Mesenchymal stem cell (in vitro differentiated cells and primary cell): ENCODE data around the gene LNX1.
"Not testable (repeated sequence)": the region's sequence is repeated elsewhere in the genome, so short reads cannot be mapped to it uniquely, and the experiment has no call there.

Experiments
- DNase-seq: peaks from one replicate; pipeline ENCODE4 v3.0.0-alpha.2; 2013
- H2AFZ ChIP-seq: one replicate; pipeline ENCODE4 v1.6.1; 2013; ENCODE audit warnings: low read depth, mild to moderate bottlenecking, control low read depth, inconsistent platforms, low read length, moderate library complexity
- H2AK5ac ChIP-seq: 2 replicates; pipeline ENCODE4 v1.6.1; 2013; ENCODE audit warnings: low read length, moderate library complexity, mild to moderate bottlenecking, inconsistent platforms; ENCODE audit not compliant: severe bottlenecking
- H2BK120ac ChIP-seq: one replicate; pipeline ENCODE4 v1.6.1; 2013; ENCODE audit warnings: low read depth, mild to moderate bottlenecking, inconsistent platforms, low read length, moderate library complexity
- H2BK12ac ChIP-seq, 2 experiments: one replicate each; pipeline ENCODE4 v1.6.1; 2013; ENCODE audit warnings: inconsistent platforms in 2 of 2, low read length in 2 of 2, mild to moderate bottlenecking in 2 of 2, moderate library complexity in 2 of 2, control low read depth in 1 of 2
- H2BK15ac ChIP-seq: one replicate; pipeline ENCODE4 v1.6.1; 2013; ENCODE audit warnings: mild to moderate bottlenecking, low read depth, inconsistent platforms; ENCODE audit not compliant: poor library complexity, severe bottlenecking
- H2BK5ac ChIP-seq: 2 replicates; pipeline ENCODE4 v1.6.1; 2013; ENCODE audit warnings: low read depth, mild to moderate bottlenecking, low read length, control low read depth, inconsistent platforms; ENCODE audit not compliant: poor library complexity, severe bottlenecking
- H3K14ac ChIP-seq, 2 experiments: one replicate each; pipeline ENCODE4 v1.6.1; 2013; ENCODE audit warnings: inconsistent platforms in 2 of 2, low read length in 2 of 2, control low read depth in 1 of 2, mild to moderate bottlenecking in 1 of 2, moderate library complexity in 1 of 2
- H3K18ac ChIP-seq, 2 experiments: one replicate each; pipeline ENCODE4 v1.6.1; 2013; ENCODE audit warnings: inconsistent platforms in 2 of 2, low read length in 2 of 2, control low read depth in 1 of 2, low read depth in 1 of 2, mild to moderate bottlenecking in 1 of 2
- H3K23ac ChIP-seq, 2 experiments: one replicate each; pipeline ENCODE4 v1.6.1; 2013; ENCODE audit warnings: inconsistent platforms in 2 of 2, low read length in 2 of 2, mild to moderate bottlenecking in 2 of 2, moderate library complexity in 2 of 2, control low read depth in 1 of 2
- H3K27ac ChIP-seq: 2 replicates; pipeline ENCODE4 v1.5.1; 2013; ENCODE audit warnings: mild to moderate bottlenecking, moderate library complexity, low read length, control low read depth, inconsistent platforms; ENCODE audit not compliant: poor library complexity, severe bottlenecking
- H3K27me3 ChIP-seq, 2 experiments: 2 replicates each; pipeline versions ENCODE4 v1.6.1 to v1.7.0; 2013; ENCODE audit warnings: low read length in 2 of 2, mild to moderate bottlenecking in 2 of 2, moderate library complexity in 2 of 2, control low read depth in 1 of 2, inconsistent platforms in 1 of 2; ENCODE audit not compliant: control insufficient read depth in 1 of 2, insufficient read depth in 1 of 2
- H3K36me3 ChIP-seq, 2 experiments: 2 replicates each; pipeline versions ENCODE4 v1.6.1 to v1.7.0; 2013; ENCODE audit warnings: low read length in 2 of 2, control low read depth in 1 of 2, inconsistent platforms in 1 of 2, low read depth in 1 of 2, mild to moderate bottlenecking in 1 of 2; ENCODE audit not compliant: insufficient read depth in 2 of 2, control insufficient read depth in 1 of 2
- H3K4ac ChIP-seq, 2 experiments: one replicate each; pipeline ENCODE4 v1.6.1; 2013; ENCODE audit warnings: inconsistent platforms in 2 of 2, low read length in 2 of 2, mild to moderate bottlenecking in 2 of 2, moderate library complexity in 2 of 2, control low read depth in 1 of 2, low read depth in 1 of 2
- H3K4me1 ChIP-seq: 2 replicates; pipeline ENCODE4 v1.6.1; 2013; ENCODE audit warnings: low read depth, low read length, control low read depth; ENCODE audit not compliant: control insufficient read depth, insufficient read depth
- H3K4me2 ChIP-seq: 2 replicates; pipeline ENCODE4 v1.6.1; 2013; ENCODE audit warnings: low read length, mild to moderate bottlenecking, inconsistent platforms; ENCODE audit not compliant: poor library complexity, severe bottlenecking
- H3K4me3 ChIP-seq, 2 experiments: 2 replicates each; pipeline versions ENCODE4 v1.5.1 to v1.7.0; 2013; ENCODE audit warnings: low read length in 2 of 2, mild to moderate bottlenecking in 2 of 2, control low read depth in 1 of 2, low read depth in 1 of 2; ENCODE audit not compliant: insufficient read depth in 1 of 2
- H3K79me1 ChIP-seq: replicated peaks from 2 replicates; pipeline ENCODE4 v1.6.1; 2013; ENCODE audit warnings: mild to moderate bottlenecking, control low read depth, low read length, inconsistent platforms; ENCODE audit not compliant: poor library complexity, severe bottlenecking
- H3K9ac ChIP-seq: 2 replicates; pipeline ENCODE4 v1.7.0; 2013; ENCODE audit warnings: mild to moderate bottlenecking, low read length, moderate library complexity
- H3K9me3 ChIP-seq: 2 replicates; pipeline ENCODE4 v1.7.0; 2013; ENCODE audit warnings: mild to moderate bottlenecking, low read length; ENCODE audit not compliant: control insufficient read depth
- H4K8ac ChIP-seq: one replicate; pipeline ENCODE4 v1.6.1; 2013; ENCODE audit warnings: inconsistent platforms, mild to moderate bottlenecking, low read length, moderate library complexity
- H4K91ac ChIP-seq: one replicate; pipeline ENCODE4 v1.6.1; 2013; ENCODE audit warnings: mild to moderate bottlenecking, low read length, inconsistent platforms
- WGBS: methylation state at CpG from one replicate; pipeline ENCODE4 v1.1.7; 2013; ENCODE audit warnings: mixed read lengths; 5-methylcytosine and 5-hydroxymethylcytosine counted together

The LNX1 gene

GRCh38 chr4:53477038-53477565 lies 114.2 kb downstream of the LNX1 start:
- Histone ChIP-seq H3K4me2 (no peak overlapping the region), H4K91ac (no peak overlapping the region), H2BK15ac (no peak overlapping the region), H2BK5ac (no peak overlapping the region), H2BK120ac (no peak overlapping the region), H3K4me3 (peak overlapping the region in 1 of 2 experiments; percentile 31), H3K14ac (no peak overlapping the region), H3K9ac (peak overlapping the region; percentile 84), H2BK12ac (peak overlapping the region; percentile 4 to 82), H2AK5ac (no peak overlapping the region), H3K36me3 (peaks cover 0 to 2% of the 10 kb centered on the region in 2 experiments), H4K8ac (peak overlapping the region; percentile 89), H3K23ac (no peak overlapping the region), H2AFZ (no peak overlapping the region), H3K27me3 (no peaks in the 10 kb centered on the region), H3K4ac (no peak overlapping the region), H3K9me3 (peaks cover 2% of the 10 kb centered on the region), H3K27ac (no peak overlapping the region), H3K4me1 (peaks cover 3% of the 10 kb centered on the region), H3K79me1 (no peaks in the 10 kb centered on the region), H3K18ac (peak overlapping the region; percentile 13 to 77)
- WGBS: 57% methylated on average over 3 of the region's 5 CpGs
- peak; percentile 64 for DNase-seq

- peak overlapping the region in 1 of 2 experiments; percentile 36 for H3K14ac ChIP-seq
- H3K4me3 ChIP-seq: peak overlapping the region in 1 of 2 experiments; percentile 31
- H3K18ac ChIP-seq: peak overlapping the region; percentile 70 to 77
- H3K4me1 ChIP-seq: peaks cover 3% of the 10 kb centered on the region
- H4K8ac ChIP-seq: peak overlapping the region; percentile 89
- H3K27me3 ChIP-seq: no peaks in the 10 kb centered on the region
- H3K9ac ChIP-seq: peak overlapping the region; percentile 84
- H3K79me1 ChIP-seq: no peaks in the 10 kb centered on the region
- no peak overlapping the region for H2AK5ac ChIP-seq
- H2BK12ac ChIP-seq: peak overlapping the region; percentile 4 to 82
- 35% methylated on average over 8 of the region's 10 CpGs for WGBS
- no peak overlapping the region for H2BK5ac ChIP-seq
- H3K4ac ChIP-seq: no peak overlapping the region
- no peak overlapping the region for H2BK120ac ChIP-seq
- no peak overlapping the region for H2BK15ac ChIP-seq
- no peak overlapping the region for H4K91ac ChIP-seq
- no peak overlapping the region for H3K4me2 ChIP-seq
- H3K36me3 ChIP-seq: peaks cover 0 to 2% of the 10 kb centered on the region in 2 experiments
- no peak overlapping the region for H2AFZ ChIP-seq
- no peak overlapping the region for H3K23ac ChIP-seq
- peak; percentile 94 for DNase-seq
- H3K27ac ChIP-seq: no peak overlapping the region
- H3K9me3 ChIP-seq: peaks cover 2% of the 10 kb centered on the region
These were observed 114.9 kb downstream of the LNX1 start for GRCh38 chr4:53476232-53477037.

- not testable (repeated sequence) for H4K8ac ChIP-seq, H3K18ac ChIP-seq, H4K91ac ChIP-seq, H3K27me3 ChIP-seq, H2BK15ac ChIP-seq, H3K9me3 ChIP-seq, H3K23ac ChIP-seq, H2BK12ac ChIP-seq, H3K4me2 ChIP-seq, H3K27ac ChIP-seq, H2BK120ac ChIP-seq, H2AK5ac ChIP-seq, H2BK5ac ChIP-seq, H3K4ac ChIP-seq, H3K79me1 ChIP-seq, H3K4me1 ChIP-seq, H3K9ac ChIP-seq, DNase-seq, H3K14ac ChIP-seq, H3K4me3 ChIP-seq, H2AFZ ChIP-seq
- 100% methylated on average over 4 of the region's 6 CpGs for WGBS
- peaks cover 0 to 37% of the 10 kb centered on the region in 2 experiments for H3K36me3 ChIP-seq
These were observed 124.7 kb downstream of the LNX1 start for GRCh38 chr4:53466576-53466975.

DNA sequence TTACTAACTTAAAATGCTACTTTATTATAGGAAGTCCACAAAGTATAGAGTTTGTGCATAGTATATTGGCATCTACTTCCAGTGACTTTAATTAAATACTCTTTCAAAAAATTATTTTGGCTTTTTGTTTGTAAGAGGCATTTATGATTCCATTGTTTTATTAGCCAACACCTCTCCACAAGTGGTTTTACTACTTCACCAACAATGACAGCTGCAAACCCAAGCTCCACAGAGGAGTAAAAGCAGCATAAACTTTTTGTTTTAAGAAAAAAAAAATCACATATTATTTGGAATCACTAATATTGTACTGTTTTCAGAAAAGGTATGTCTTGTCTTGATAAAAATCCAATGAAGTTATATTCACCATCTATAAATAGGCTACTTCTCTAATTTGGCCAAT lies 125.4 kb downstream of the LNX1 start:
- H2AK5ac ChIP-seq: no peak overlapping the region
- H3K9ac ChIP-seq: no peak overlapping the region
- H3K36me3 ChIP-seq: peaks cover 0 to 44% of the 10 kb centered on the region in 2 experiments
- H4K91ac ChIP-seq: no peak overlapping the region
- H3K27ac ChIP-seq: no peak overlapping the region
- H4K8ac ChIP-seq: no peak overlapping the region
- no peak overlapping the region for H2BK5ac ChIP-seq
- no peak overlapping the region for H3K18ac ChIP-seq
- H3K4ac ChIP-seq: no peak overlapping the region
- no peak overlapping the region for H2BK120ac ChIP-seq
- H3K23ac ChIP-seq: no peak overlapping the region
- H2AFZ ChIP-seq: no peak overlapping the region
- H2BK12ac ChIP-seq: no peak overlapping the region
- H3K4me2 ChIP-seq: no peak overlapping the region
- no peak overlapping the region for H3K14ac ChIP-seq
- DNase-seq: no peak
- H3K27me3 ChIP-seq: no peaks in the 10 kb centered on the region
- H3K4me3 ChIP-seq: no peak overlapping the region
- H3K9me3 ChIP-seq: peaks cover 7% of the 10 kb centered on the region
- no peaks in the 10 kb centered on the region for H3K79me1 ChIP-seq
- no peak overlapping the region for H2BK15ac ChIP-seq
- H3K4me1 ChIP-seq: no peaks in the 10 kb centered on the region
